Upper lobe of right lung (tissue), 1 donor: ENCODE data around the gene TAAR5. TPM values are rescaled to one million over a fixed set of nuclear protein-coding genes. Genes with fewer than 3 reads are reported as not detected.
"Not testable (repeated sequence)": the region's sequence is repeated elsewhere in the genome, so short reads cannot be mapped to it uniquely, and the experiment has no call there.

Experiments used
- ATAC-seq: fragments of 200-7000 bp; cut with Tn5 transposase; one replicate; pipeline ENCODE4 v1.9.1; 2020; ENCODE audit warnings: mild to moderate bottlenecking, moderate library complexity
- DNase-seq: peaks from one replicate; pipeline ENCODE4 v3.0.0-alpha.2; 2020
- H3K27ac ChIP-seq: fragments of 200-600 bp; one replicate; pipeline ENCODE4 v1.8.0; 2022
- H3K27me3 ChIP-seq: fragments of 200-600 bp; one replicate; pipeline ENCODE4 v1.8.0; 2022; ENCODE audit warnings: mild to moderate bottlenecking
- H3K36me3 ChIP-seq: fragments of 200-600 bp; one replicate; pipeline ENCODE4 v1.8.0; 2022
- H3K4me1 ChIP-seq: fragments of 200-600 bp; one replicate; pipeline ENCODE4 v1.8.0; 2022
- H3K4me3 ChIP-seq: fragments of 200-600 bp; one replicate; pipeline ENCODE4 v1.8.0; 2022; ENCODE audit warnings: mild to moderate bottlenecking
- H3K9me3 ChIP-seq: fragments of 200-600 bp; one replicate; pipeline ENCODE4 v1.8.0; 2022
- intact Hi-C: fragments of 100-400 bp; cut with DNase I; formaldehyde crosslinking; loops from one replicate; pipeline ENCODE4 v1.11.0; 2022
- long read RNA-seq: library from polyadenylated mRNA; unstranded; transcript quantifications from one replicate; pipeline ENCODE4 v2.0.0, GENCODE V29; 2021
- total RNA-seq: library from RNA; stranded (reverse); fragmentation: NEBNext Ultra II Directional; extraction: Animal tissue kit (Norgen Biotek cat#: 25700); gene quantifications from one replicate; pipeline ENCODE4 v1.2.1, GENCODE V29; 2021
- TF ChIP-seq, protein P1 (sequence below): fragments of 200-600 bp; IDR thresholded peaks from one replicate; pipeline ENCODE4 v1.8.0; 2022; ENCODE audit warnings: antibody characterized with exemption
- donor health status: DM: no; HTN: yes; CAD: no; lungs with severe emphysema.

TAAR5 gene, protein sequence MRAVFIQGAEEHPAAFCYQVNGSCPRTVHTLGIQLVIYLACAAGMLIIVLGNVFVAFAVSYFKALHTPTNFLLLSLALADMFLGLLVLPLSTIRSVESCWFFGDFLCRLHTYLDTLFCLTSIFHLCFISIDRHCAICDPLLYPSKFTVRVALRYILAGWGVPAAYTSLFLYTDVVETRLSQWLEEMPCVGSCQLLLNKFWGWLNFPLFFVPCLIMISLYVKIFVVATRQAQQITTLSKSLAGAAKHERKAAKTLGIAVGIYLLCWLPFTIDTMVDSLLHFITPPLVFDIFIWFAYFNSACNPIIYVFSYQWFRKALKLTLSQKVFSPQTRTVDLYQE
- total RNA-seq: not detected
- long read RNA-seq: 0 reads

DNA sequence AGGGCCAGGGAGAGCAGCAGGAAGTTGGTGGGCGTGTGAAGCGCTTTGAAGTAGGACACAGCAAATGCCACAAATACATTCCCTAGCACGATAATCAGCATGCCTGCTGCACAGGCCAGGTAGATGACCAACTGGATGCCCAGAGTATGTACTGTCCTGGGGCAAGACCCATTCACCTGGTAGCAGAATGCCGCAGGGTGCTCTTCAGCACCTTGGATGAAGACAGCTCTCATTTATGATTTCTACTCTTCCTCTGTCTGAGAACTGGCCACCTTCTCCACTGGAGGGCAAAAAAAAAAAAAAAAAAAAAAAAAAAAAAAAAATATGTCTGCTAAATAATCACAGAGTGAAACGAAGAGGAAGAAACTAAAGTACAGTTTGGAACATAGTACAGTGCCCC is at the start of gene TAAR5:
Gene TAAR5, minus strand, starts transcription at position 288 of the 400 bp plus-strand sequence. Its CDS starts 55 bp downstream, at position 233.
- Histone ChIP-seq H3K9me3 (no peaks in the 10 kb centered on the region), H3K4me1 (no peaks in the 10 kb centered on the region), H3K4me3 (no peak within 1 kb of the TSS), H3K36me3 (no peaks in the 10 kb centered on the region), H3K27me3 (no peaks in the 10 kb centered on the region), H3K27ac (no peak within 1 kb of the TSS)
- intact Hi-C loops: no loop called here
- no peak for DNase-seq
- TF ChIP-seq, protein P1, sequence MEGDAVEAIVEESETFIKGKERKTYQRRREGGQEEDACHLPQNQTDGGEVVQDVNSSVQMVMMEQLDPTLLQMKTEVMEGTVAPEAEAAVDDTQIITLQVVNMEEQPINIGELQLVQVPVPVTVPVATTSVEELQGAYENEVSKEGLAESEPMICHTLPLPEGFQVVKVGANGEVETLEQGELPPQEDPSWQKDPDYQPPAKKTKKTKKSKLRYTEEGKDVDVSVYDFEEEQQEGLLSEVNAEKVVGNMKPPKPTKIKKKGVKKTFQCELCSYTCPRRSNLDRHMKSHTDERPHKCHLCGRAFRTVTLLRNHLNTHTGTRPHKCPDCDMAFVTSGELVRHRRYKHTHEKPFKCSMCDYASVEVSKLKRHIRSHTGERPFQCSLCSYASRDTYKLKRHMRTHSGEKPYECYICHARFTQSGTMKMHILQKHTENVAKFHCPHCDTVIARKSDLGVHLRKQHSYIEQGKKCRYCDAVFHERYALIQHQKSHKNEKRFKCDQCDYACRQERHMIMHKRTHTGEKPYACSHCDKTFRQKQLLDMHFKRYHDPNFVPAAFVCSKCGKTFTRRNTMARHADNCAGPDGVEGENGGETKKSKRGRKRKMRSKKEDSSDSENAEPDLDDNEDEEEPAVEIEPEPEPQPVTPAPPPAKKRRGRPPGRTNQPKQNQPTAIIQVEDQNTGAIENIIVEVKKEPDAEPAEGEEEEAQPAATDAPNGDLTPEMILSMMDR: no peak
- no peak for ATAC-seq

DNA sequence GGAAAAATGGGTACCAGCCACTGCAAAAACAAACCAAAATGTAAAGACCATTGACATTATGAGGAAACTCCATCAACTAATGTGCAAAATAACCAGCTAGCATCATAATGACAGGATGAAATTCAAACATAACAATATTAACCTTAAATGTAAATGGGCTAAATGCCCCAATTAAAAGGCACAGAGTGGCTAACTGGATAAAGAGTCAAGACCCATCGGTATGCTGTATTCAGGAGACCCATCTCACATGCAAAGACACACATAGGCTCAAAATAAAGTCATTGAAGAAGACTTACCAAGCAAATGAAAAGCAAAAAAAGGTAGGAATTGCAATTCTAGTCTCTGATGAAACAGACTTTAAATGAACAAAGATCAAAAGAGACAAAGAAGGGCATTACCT is 47.6 kb upstream of the TAAR5 start:
- intact Hi-C loops, H3K27me3 ChIP-seq, ATAC-seq, H3K9me3 ChIP-seq, H3K4me3 ChIP-seq, DNase-seq, H3K4me1 ChIP-seq, H3K36me3 ChIP-seq, H3K27ac ChIP-seq: not testable (repeated sequence)

DNA sequence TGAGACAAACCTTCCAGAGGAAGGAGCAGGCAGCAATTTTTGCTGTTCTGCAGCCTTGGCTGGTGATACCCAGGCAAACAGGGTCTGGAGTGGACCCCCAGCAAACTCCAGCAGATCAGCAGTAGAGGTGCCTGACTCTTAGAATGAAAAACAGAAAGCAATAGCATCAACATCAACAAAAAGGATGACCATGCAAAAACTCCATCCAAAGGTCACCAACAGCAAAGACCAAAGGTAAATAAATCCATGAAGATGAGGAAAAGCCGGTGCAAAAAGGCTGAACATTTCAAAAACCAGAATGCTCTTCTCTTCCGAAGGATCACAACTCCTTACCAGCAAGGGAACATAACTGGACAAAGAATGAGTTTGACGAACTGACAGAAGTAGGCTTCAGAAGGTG is 46.4 kb upstream of the TAAR5 start:
- H3K4me1 ChIP-seq, intact Hi-C loops, H3K27me3 ChIP-seq, H3K36me3 ChIP-seq, H3K4me3 ChIP-seq, H3K9me3 ChIP-seq, H3K27ac ChIP-seq, DNase-seq, ATAC-seq: not testable (repeated sequence)

DNA sequence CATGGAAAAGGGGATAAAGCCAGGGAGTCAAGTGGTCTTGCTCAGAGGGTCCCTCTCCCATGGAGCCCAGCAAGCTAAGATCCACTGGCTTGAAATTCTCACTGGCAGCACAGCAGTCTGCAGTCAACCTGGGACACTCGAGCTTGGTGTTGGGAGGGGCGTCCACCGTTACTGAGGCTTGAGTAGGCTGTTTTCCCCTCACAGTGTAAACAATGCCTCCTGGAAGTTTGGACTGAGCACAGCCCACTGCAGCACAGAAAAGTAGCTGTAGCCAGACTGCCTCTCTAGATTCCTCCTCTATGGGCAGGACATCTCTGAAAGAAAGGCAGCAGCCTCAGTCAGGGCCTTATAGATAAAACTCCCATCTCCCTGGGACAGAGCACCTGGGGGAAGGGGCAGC is 45.7 kb upstream of the TAAR5 start:
- H3K36me3 ChIP-seq, ATAC-seq, intact Hi-C loops, H3K9me3 ChIP-seq, DNase-seq, H3K4me3 ChIP-seq, H3K27ac ChIP-seq, H3K4me1 ChIP-seq, H3K27me3 ChIP-seq: not testable (repeated sequence)

DNA sequence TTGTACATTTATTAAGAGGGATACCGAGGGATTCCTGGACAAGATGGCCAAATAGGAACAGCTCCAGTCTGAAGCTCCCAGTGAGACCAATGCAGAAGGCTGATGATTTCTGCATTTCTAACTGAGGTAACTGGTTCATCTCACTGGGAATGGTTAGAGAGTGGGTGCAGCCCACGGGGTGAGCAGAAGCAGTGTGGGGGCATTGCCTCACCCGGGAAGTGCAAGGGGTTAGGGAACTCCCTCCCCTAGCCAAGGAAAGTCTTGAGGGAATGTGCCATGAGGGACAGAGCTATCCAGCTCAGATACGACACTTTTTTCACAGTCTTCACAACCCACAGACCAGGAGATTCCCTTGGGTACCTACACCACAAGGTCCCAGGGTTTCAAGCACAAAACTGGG is 45.3 kb upstream of the TAAR5 start:
- ATAC-seq (no peak), DNase-seq (no peak)
- intact Hi-C loops: no loop called here
- Histone ChIP-seq H3K36me3 (no peaks in the 10 kb centered on the region), H3K27ac (no peak overlapping the region), H3K27me3 (peaks cover 6% of the 10 kb centered on the region), H3K9me3 (no peaks in the 10 kb centered on the region), H3K4me3 (no peak overlapping the region), H3K4me1 (no peaks in the 10 kb centered on the region)
- TF ChIP-seq, protein P1: no peak

DNA sequence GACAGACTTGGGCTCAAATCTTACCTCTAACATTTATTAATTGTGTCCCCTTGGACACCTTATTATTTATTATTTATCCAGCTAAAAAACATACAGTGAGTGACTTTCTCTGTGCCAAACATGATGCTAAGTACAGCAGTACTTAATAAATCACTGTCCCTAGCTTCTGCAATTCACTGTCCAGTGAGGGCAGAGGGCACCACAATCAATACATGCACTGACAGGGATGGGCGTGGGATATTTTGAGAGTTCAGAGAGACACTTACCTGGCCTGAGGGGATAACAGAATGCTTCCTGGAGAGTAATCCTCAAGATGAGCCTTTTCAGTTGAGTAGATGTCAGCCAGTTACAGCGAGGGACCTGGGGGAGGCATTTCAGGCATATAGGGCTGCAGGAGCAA is 43.8 kb upstream of the TAAR5 start:
- Histone ChIP-seq H3K27ac (no peak overlapping the region), H3K27me3 (peaks cover 6% of the 10 kb centered on the region), H3K4me1 (no peaks in the 10 kb centered on the region), H3K4me3 (no peak overlapping the region), H3K36me3 (no peaks in the 10 kb centered on the region), H3K9me3 (no peaks in the 10 kb centered on the region)
- ATAC-seq (no peak), DNase-seq (no peak)
- TF ChIP-seq, protein P1: no peak
- intact Hi-C loops: no loop called here

DNA sequence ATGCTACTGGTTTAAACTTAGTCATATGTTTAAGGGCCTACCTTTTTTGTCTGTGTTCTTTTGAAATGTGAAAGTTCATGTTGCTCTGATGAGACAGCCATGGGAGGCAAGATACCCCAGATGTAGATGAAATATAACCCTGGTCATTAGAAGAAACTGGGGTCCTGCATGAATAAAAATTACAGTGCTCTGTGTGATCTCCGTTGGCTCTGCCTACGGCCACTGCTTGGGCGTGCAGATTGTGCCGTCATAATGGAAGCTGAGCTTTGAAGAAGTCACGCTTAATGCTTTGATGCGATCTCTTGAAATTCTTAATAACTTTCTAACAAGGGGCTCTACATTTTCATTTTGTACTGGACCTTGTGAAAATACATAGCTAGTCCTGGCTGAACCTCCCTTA is 34.6 kb upstream of the TAAR5 start, which contains the start of gene TAAR2:
Gene TAAR2, minus strand, starts transcription at position 101 of the 400 bp plus-strand sequence. Its CDS starts 0 bp downstream, at position 101.
- H3K36me3 ChIP-seq: no peaks in the 10 kb centered on the region
- no peak for ATAC-seq
- no peak for DNase-seq
- no peak within 1 kb of the TSS for H3K27ac ChIP-seq
- intact Hi-C loops: no loop called here
- TF ChIP-seq, protein P1: no peak
- peaks cover 6% of the 10 kb centered on the region for H3K27me3 ChIP-seq
- H3K9me3 ChIP-seq: no peaks in the 10 kb centered on the region
- H3K4me3 ChIP-seq: no peak within 1 kb of the TSS
- H3K4me1 ChIP-seq: no peaks in the 10 kb centered on the region
